CD4-positive, alpha-beta T cell treated with Interleukin-1 beta for 1 hour (primary cell): ENCODE measurements around the gene TXN2.
"Not testable (repeated sequence)": the region's sequence is repeated elsewhere in the genome, so short reads cannot be mapped to it uniquely, and the experiment has no call there.

Source experiments
- DNase-seq, 2 donors: peaks; one replicate each; pipeline ENCODE4 v3.0.0-alpha.2; 2020 to 2022

TXN2 gene

DNA sequence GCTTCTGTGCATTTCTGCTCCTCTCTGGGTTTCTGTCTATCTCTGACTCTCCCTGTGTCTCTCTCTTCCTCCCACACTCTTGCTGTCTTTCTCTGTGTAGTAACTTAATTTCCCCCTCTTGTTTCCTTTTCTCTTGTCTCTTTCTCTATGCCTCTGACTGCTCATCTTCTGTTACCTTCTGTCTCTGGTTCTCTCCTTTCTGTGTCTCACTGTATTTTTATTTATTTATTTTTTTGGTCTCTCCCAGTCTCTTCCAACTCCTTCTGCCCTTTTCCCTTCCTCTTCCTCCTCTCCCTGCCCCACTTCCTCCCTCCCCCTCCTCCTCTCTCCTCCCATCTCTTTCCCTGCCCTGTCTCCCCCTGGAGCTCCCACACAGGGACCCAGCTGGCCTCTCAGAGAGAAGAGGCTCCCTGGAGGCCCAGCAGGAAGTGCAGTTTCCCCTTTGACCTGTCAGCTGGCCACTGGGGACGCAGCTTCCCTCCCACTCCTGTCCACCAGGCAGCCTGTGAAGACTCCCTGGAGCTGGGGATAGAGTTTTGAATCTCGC is 55.4 kb downstream of the TXN2 start:
- no peak for DNase-seq

DNA sequence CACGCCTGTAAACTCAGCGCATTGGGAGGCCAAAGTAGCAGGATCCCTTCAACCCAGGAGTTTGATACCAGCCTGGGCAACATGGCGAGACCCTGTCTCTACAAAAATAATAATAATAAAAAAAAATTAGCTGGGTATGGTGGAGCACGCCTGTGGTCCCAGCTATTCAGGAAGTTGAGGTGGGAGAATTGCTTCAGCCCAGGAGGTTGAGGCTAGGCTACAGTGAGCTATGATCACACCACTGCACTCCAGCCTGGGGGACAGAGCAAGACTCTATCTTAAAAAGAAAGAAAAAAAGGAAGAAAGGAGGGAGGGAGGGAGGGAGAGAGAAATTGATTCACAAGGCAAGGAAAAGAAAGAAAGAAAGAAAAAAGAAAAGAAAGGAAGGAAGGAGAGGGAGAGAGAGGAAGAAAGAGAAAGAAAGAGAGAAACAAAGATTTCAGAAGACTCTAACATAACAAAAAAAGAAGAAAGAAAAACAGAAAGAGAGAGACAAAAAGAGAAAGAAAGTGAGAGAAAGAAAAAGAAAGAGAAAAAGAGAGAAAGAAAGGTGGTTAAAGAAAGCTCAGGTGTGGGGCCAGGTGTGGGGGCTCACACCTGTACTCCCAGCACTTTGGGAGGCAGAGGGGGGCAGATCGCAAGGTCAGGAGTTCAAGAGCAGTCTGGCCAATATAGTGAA is 56.4 kb downstream of the TXN2 start:
- no peak for DNase-seq

DNA sequence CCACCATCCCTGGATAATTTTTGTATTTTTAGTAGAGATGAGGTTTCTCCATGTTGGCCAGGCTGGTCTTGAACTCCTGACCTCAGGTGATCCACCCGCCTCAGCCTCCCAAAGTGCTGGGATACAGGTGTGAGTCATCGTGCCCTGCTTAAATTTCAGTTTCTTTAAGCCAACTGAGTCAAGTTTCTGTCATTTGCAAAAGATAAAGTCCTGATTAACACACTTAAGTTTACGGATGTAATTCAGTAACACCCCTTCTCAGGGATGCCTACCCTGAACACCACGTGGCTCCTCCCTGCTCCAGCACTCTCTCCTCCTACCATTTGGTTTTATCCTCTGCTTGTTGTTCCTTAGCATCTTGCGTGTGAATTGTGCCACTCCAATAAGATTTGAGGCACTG is 57.0 kb downstream of the TXN2 start:
- DNase-seq = not testable (repeated sequence)

DNA sequence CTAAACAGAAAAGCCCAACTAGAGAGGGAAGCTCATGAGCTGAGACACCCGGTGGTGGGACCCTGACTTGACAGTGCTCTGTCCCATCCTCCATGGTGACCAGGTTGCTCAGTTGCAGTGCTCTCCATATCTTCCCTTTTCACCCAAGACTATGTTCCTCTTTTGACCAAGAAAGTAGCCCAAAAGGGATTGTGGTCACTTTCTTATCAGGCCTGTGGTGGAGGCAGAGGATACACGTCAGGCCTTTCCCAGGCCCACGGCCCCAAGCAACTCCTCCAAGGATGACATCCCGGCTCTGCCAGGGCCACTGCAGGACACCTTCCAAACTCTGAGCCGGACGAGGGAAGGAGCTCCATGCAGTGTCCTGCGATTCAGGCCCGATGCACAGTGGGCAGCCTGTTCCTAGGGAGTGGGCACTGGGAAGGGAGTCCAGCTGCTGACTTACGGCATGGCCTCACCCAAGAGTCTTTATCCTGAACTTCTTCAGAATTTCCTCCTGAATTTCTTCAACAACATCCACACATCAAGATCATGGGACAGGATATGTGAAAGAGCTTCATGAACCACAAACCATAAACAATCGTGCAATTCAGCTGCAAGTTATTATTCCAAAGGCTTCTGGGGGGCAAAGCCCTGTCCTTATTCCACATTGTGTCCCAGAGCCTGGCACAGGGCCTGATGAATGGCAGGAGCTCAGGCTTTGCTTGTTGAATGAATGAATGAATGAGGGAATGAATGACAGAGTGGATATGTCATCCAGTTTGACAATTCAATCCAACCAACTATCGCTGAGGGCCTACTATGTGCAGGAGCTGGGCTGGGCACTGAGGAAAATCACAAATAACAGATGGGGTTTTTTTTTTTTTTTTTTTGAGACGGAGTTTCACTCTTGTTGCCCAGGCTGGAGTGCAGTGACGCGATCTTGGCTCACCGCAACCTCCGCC is 57.7 kb downstream of the TXN2 start:
- DNase-seq = peak in 1 of 2 donors; percentile 4

DNA sequence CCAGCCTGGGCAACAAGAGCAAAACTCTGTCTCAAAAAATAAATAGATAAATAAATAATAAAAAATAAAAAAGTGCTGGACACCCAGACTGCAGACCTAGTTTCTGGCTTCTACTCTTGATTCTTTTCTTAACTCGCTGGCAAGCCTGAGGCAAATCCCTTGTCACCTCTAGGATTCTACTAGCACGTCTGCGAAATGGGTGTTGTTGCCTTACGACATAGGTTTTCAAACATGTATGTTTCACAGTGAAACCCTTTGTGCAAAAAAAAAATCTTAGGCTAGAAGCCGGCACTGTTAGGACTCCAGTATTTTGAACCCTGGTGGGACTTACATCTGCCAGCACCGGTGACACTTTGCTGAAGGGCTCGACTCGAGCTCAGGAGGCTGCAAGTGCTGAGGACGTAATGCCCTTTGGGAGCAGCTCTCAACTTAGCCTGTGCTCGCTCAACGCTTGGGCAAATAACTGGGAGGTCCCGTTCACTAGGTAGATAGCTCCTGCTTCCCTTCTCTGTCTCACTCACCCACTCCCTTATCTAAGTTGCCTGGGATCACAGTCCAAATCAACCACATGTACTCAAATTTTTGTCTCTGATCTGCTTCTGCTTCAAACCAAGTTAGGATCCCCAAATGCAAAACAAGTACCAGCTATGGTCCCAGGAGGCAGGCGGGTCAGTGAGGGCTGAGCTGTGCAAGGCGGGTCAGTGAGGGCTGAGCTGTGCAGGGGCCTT is 59.0 kb downstream of the TXN2 start:
- no peak for DNase-seq

DNA sequence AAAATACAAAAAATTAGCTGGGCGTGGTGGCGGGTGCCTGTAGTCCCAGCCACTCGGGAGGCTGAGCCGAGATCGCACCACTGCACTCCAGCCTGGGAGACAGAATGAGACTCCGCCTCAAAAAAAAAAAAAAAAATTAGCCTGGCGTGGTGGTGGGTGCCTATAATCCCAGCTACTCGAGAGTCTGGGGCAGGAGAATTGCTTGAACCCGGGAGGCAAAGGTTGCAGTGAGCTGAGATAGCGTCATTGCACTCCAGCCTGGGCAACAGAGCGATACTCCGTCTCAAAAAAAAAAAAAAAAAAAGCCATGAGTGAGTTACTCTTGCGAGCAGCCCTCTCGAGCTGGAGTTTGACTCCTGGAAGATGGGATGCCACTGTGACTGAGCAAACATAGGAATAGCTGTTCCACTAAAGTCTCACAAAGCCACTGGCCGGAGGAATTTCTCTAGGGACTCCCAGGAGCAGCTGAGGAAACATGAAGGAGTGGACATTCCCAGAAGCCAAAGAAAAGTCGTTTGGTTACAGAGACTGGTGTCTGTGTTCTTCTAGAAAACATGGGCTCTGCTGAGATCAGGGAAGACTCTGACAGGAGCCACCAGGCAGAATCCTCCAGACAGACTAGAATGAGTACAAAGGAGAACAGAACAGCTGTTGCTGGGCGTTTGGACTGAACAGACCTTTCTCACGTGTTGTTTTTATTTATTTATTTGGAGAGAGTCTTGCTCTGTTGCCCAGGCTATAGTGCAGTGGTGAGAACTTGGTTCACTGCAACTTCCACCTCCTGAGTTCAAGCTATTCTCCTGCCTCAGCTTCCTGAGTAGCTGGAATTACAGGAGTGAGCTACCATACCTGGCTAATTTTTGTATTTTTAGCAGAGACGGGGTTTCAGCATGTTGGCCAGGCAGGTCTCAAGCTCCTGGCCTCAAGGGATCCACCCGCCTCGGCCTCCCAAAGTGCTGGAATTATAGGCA is 61.2 kb downstream of the TXN2 start:
- no peak for DNase-seq

DNA sequence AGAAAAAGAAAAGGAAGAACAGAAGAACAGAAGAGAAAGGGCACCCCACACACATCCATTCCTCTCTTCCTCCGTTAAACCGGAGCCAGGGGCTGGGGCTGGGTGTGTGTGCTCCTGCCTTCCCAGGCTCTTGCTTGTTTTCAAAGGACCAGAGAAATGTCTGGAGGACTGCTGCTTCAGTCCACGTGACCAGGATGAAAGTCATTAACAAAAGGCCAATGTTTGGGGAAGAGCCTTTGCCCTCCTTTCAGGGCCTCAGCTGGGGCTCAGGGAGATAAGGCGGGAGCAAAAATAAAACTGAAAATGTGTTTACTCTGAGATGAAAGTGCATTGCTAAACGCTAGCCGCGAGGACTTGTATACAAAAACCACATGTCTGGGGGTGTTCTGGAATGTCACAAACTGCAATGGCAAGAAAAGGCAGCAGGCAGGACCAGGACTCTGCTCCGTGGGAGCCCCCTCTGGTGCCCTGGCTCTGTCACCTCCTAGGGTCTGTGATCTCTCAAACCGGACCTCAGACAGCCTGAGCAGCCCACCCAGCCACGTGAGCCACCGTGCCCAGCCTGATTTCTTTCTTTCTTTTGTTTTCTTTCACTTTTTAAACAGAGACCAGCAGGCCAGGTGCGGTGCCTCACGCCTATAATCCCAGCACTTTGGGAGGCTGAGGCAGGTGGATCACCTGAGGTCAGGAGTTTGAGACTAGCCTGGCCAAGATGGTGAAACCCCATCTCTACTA is 62.1 kb downstream of the TXN2 start:
- peak in 1 of 2 donors; percentile 13 for DNase-seq

DNA sequence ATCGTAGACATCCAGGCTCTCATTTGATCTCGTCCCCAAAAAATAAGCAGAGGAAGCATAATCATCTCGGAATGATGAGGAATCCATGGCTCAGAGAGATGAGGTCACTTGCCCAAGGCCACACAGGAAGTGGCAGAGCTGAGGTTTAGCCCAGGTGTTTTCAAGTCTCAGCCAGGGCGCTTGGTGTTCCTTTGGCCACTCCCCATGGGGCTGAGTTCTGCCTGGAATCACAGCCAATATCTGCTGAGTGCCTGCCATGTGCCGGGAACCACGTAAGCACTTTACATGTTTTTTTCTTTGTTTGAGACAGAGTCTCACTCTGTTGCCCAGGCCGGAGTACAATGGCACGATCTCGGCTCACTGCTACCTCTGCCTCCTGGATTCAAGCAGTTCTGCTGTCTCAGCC is 64.2 kb downstream of the TXN2 start:
- no peak for DNase-seq
